Measurements from ENCODE around the gene PPM1H.
A peak's percentile ranks its signal among the peaks of the same experiment; 100 is the strongest.
"Not testable (repeated sequence)": the region's sequence is repeated elsewhere in the genome, so short reads cannot be mapped to it uniquely, and the experiment has no call there.

PPM1H gene

GRCh38 chr12:62760779-62761178, 174.2 kb downstream of the PPM1H start:
- no peak for DNase-seq

GRCh38 chr12:62760341-62760740, 174.6 kb downstream of the PPM1H start:
- DNase-seq: not testable (repeated sequence)

- DNase-seq: no peak
Observed at GRCh38 chr12:62758216-62758615, 176.7 kb downstream of the PPM1H start.

- no peak for DNase-seq
Observed at GRCh38 chr12:62757048-62757447, 177.9 kb downstream of the PPM1H start.

GRCh38 chr12:62754706-62755105, 180.2 kb downstream of the PPM1H start:
- no peak for DNase-seq

- DNase-seq: no peak
Observed at GRCh38 chr12:62751810-62752155, 183.2 kb downstream of the PPM1H start.

GRCh38 chr12:62750941-62751809, 183.8 kb downstream of the PPM1H start:
- no peak for DNase-seq

GRCh38 chr12:62749586-62749985, 185.4 kb downstream of the PPM1H start:
- DNase-seq: no peak

- DNase-seq: peak; percentile 58
Observed at GRCh38 chr12:62748941-62749468, 185.9 kb downstream of the PPM1H start.

GRCh38 chr12:62744551-62744950, 190.4 kb downstream of the PPM1H start:
- peak; percentile 82 for DNase-seq

- no peak for DNase-seq
Observed at GRCh38 chr12:62739266-62740015, 195.5 kb downstream of the PPM1H start.

GRCh38 chr12:62738616-62739015, 196.3 kb downstream of the PPM1H start:
- DNase-seq: no peak

- DNase-seq: no peak
Observed at GRCh38 chr12:62738105-62738504, 196.8 kb downstream of the PPM1H start.

- no peak for DNase-seq
Observed at GRCh38 chr12:62737615-62738014, 197.3 kb downstream of the PPM1H start.

- DNase-seq: no peak
Observed at GRCh38 chr12:62737188-62737587, 197.8 kb downstream of the PPM1H start.

GRCh38 chr12:62736596-62736995, 198.4 kb downstream of the PPM1H start:
- no peak for DNase-seq

GRCh38 chr12:62732861-62733427, 202.0 kb downstream of the PPM1H start:
- peak; percentile 96 for DNase-seq

GRCh38 chr12:62731055-62731820, 203.7 kb downstream of the PPM1H start:
- DNase-seq: peak; percentile 84

GRCh38 chr12:62730649-62731048, 204.3 kb downstream of the PPM1H start:
- DNase-seq: no peak

- not testable (repeated sequence) for DNase-seq
Observed at GRCh38 chr12:62729579-62730544, 205.1 kb downstream of the PPM1H start.

- peak; percentile 74 for DNase-seq
Observed at GRCh38 chr12:62728741-62729140, 206.2 kb downstream of the PPM1H start.

Measured in inflammatory macrophage treated with lipopolysaccharide for 4 hours (primary cell).